ENCODE data around the gene BMP3. TPM values are rescaled to one million over a fixed set of nuclear protein-coding genes. Genes with fewer than 3 reads are reported as not detected.

BMP3 gene
- total RNA-seq, 6 experiments from 2014 or later = not detected

GRCh38 chr4:81031796-81032551 is 1.5 kb downstream of the BMP3 start:
- DNase-seq = no peak
- WGBS (ENCODE audit: insufficient coverage, low coverage, low lambda C conversion rate, missing lambda C conversion rate) = 3% methylated on average over 15 of the region's 15 CpGs
- H3K4me1 ChIP-seq = peaks cover 0 to 9% (median 0%) of the 10 kb centered on the region in 4 donors
- intact Hi-C loops (cut with DNase I) = no loop called here
- H3K27me3 ChIP-seq = no peaks in the 10 kb centered on the region
- H3K9me3 ChIP-seq = no peaks in the 10 kb centered on the region
- no peak for ATAC-seq
- TF ChIP-seq, protein P1, sequence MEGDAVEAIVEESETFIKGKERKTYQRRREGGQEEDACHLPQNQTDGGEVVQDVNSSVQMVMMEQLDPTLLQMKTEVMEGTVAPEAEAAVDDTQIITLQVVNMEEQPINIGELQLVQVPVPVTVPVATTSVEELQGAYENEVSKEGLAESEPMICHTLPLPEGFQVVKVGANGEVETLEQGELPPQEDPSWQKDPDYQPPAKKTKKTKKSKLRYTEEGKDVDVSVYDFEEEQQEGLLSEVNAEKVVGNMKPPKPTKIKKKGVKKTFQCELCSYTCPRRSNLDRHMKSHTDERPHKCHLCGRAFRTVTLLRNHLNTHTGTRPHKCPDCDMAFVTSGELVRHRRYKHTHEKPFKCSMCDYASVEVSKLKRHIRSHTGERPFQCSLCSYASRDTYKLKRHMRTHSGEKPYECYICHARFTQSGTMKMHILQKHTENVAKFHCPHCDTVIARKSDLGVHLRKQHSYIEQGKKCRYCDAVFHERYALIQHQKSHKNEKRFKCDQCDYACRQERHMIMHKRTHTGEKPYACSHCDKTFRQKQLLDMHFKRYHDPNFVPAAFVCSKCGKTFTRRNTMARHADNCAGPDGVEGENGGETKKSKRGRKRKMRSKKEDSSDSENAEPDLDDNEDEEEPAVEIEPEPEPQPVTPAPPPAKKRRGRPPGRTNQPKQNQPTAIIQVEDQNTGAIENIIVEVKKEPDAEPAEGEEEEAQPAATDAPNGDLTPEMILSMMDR (IDR thresholded peaks at IDR 0.05) = no peak
- TF ChIP-seq POLR2A (IDR thresholded peaks at IDR 0.05) = no peak
- H3K4me3 ChIP-seq = no peak overlapping the region
- H3K27ac ChIP-seq = no peak overlapping the region
- H3K36me3 ChIP-seq = no peaks in the 10 kb centered on the region

- WGBS (ENCODE audit: insufficient coverage, low coverage, low lambda C conversion rate, missing lambda C conversion rate) = 44% methylated on average over 4 of the region's 4 CpGs
- DNase-seq (no peak), ATAC-seq (no peak)
- peaks cover 0 to 9% (median 0%) of the 10 kb centered on the region in 4 donors for H3K4me1 ChIP-seq
- no peak for TF ChIP-seq POLR2A (IDR thresholded peaks at IDR 0.05)
- TF ChIP-seq, protein P1 (IDR thresholded peaks at IDR 0.05) = no peak
- H3K27ac ChIP-seq = no peak overlapping the region
- no peak overlapping the region for H3K4me3 ChIP-seq
- H3K36me3 ChIP-seq = no peaks in the 10 kb centered on the region
- H3K27me3 ChIP-seq = no peaks in the 10 kb centered on the region
- intact Hi-C loops (cut with DNase I) = no loop called here
- H3K9me3 ChIP-seq = no peaks in the 10 kb centered on the region
These were observed 2.5 kb downstream of the BMP3 start for GRCh38 chr4:81032771-81033684.

- Histone ChIP-seq H3K9me3 (no peaks in the 10 kb centered on the region), H3K27ac (no peak overlapping the region), H3K27me3 (peaks cover 0 to 4% of the 10 kb centered on the region in 2 donors), H3K36me3 (no peaks in the 10 kb centered on the region), H3K4me1 (no peaks in the 10 kb centered on the region), H3K4me3 (no peak overlapping the region)
- no peak for DNase-seq
- TF ChIP-seq POLR2A (IDR thresholded peaks at IDR 0.05) = no peak
- TF ChIP-seq, protein P1 (IDR thresholded peaks at IDR 0.05) = no peak
- 55% methylated on average over 1 of the region's 1 CpG for WGBS (ENCODE audit: insufficient coverage, low coverage, low lambda C conversion rate, missing lambda C conversion rate)
- no peak for ATAC-seq
- intact Hi-C loops (cut with DNase I) = no loop called here
These were observed 8.3 kb downstream of the BMP3 start for GRCh38 chr4:81038636-81039350.

DNA sequence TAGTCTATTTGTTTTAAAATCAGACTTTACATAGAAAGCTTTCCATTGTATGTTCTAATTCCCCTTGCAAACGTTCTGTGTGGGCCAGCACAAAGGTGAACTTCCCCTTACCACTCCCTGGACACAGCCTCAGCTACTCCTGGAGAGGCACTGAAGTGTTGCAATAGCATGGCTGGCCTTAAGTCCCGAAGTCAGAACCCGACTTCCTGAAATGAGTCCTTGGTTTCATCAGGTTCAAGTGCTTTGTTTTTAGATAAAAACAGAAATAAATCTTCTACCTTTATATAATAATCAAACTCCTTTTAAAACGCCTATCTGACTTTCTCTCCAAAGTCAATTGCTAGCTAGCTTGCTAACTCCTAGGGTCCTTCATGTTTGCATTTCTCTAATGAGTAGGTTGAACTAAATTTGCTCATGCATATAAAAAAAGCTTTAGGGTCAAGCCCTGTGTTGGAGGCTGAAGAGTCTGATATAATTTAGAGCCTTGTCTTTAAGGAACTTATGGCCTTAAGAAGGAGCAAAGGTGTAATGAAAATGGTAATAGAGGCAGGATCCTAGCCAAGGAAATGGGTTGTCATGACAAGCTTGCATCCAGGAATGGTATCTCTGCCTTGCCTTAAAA is 9.0 kb downstream of the BMP3 start:
- Histone ChIP-seq H3K4me1 (no peaks in the 10 kb centered on the region), H3K9me3 (no peaks in the 10 kb centered on the region), H3K27ac (no peak overlapping the region), H3K27me3 (peaks cover 0 to 4% of the 10 kb centered on the region in 2 donors), H3K36me3 (no peaks in the 10 kb centered on the region), H3K4me3 (no peak overlapping the region)
- DNase-seq = no peak
- 18% methylated on average over 4 of the region's 4 CpGs for WGBS (ENCODE audit: insufficient coverage, low coverage, low lambda C conversion rate, missing lambda C conversion rate)
- no peak for ATAC-seq
- intact Hi-C loops (cut with DNase I) = no loop called here
- TF ChIP-seq, protein P1 (IDR thresholded peaks at IDR 0.05) = no peak
- no peak for TF ChIP-seq POLR2A (IDR thresholded peaks at IDR 0.05)
